AG04450 (cell line): ENCODE data around the gene EPAS1. TPM values are rescaled to one million over a fixed set of nuclear protein-coding genes. Genes with fewer than 3 reads are reported as not detected.

Experiments used
- CTCF ChIA-PET: fragments of 300-600, 350-600 bp; formaldehyde crosslinking; extraction: SDS; loops from one replicate; lab custom pipeline; 2022; ENCODE audit warnings: antibody characterized with exemption, inconsistent platforms; lab: Charles Lee
- POLR2A ChIA-PET: fragments of 350-600 bp; formaldehyde crosslinking; extraction: SDS; loops from one replicate; lab custom pipeline; 2021; ENCODE audit warnings: antibody characterized with exemption, inconsistent platforms; lab: Yijun Ruan, JAX
- DNase-seq: peaks from one replicate; pipeline ENCODE4 v3.0.0-alpha.2; 2011; ENCODE audit warnings: low read depth, low spot score
- H3K27ac ChIP-seq: one replicate; pipeline ENCODE4 v1.5.1; 2012; ENCODE audit warnings: low read depth, low read length, control low read depth
- H3K27me3 ChIP-seq: one replicate; pipeline ENCODE4 v1.6.0; 2012; ENCODE audit warnings: low read length; ENCODE audit not compliant: control insufficient read depth, insufficient read depth
- H3K4me3 ChIP-seq: 2 replicates; pipeline ENCODE4 v1.5.1; 2011; ENCODE audit warnings: mild to moderate bottlenecking, low read depth, low read length, control low read depth
- H3K9me3 ChIP-seq: 2 replicates; pipeline ENCODE4 v1.5.1; 2012; ENCODE audit warnings: low read length; ENCODE audit not compliant: control insufficient read depth, insufficient read depth
- polyA plus RNA-seq: library from polyadenylated mRNA; depleted of rRNA; stranded (reverse); fragments of >200 nt; gene quantifications from 2 replicates; pipeline ENCODE4 v1.2.3, GENCODE V29; 2011
- TF ChIP-seq, protein P1 (sequence below): IDR thresholded peaks from 2 replicates; pipeline ENCODE4 v1.5.1; 2011; ENCODE audit warnings: low read depth, low read length, control low read depth, inconsistent platforms

The EPAS1 gene
- polyA plus RNA-seq, 1 experiment, result 506 TPM

DNA sequence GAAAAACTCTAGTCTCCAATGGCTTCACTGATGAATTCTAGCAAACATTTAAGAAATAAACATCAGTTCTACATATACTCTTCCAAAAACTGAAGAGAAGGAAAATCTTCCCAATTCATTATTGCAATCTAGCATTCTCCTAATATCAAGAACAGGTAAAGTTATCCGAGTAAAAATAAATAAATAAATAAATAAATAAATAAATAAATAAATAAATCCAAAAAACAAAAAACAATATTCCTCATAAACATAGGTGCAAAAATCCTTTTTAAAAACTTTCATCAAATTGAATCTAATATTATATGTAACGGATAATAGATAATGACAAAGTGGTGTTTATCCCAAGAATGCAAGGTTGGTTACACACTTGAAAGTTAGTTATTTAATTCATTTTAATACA, 123.7 kb downstream of the EPAS1 start:
- peaks cover 8% of the 10 kb centered on the region for H3K9me3 ChIP-seq
- H3K27me3 ChIP-seq, result no peaks in the 10 kb centered on the region
- ChIA-PET POLR2A (no interaction called here), CTCF (no interaction called here)
- TF ChIP-seq, protein P1, sequence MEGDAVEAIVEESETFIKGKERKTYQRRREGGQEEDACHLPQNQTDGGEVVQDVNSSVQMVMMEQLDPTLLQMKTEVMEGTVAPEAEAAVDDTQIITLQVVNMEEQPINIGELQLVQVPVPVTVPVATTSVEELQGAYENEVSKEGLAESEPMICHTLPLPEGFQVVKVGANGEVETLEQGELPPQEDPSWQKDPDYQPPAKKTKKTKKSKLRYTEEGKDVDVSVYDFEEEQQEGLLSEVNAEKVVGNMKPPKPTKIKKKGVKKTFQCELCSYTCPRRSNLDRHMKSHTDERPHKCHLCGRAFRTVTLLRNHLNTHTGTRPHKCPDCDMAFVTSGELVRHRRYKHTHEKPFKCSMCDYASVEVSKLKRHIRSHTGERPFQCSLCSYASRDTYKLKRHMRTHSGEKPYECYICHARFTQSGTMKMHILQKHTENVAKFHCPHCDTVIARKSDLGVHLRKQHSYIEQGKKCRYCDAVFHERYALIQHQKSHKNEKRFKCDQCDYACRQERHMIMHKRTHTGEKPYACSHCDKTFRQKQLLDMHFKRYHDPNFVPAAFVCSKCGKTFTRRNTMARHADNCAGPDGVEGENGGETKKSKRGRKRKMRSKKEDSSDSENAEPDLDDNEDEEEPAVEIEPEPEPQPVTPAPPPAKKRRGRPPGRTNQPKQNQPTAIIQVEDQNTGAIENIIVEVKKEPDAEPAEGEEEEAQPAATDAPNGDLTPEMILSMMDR, result no peak
- no peak for DNase-seq
- no peak overlapping the region for H3K27ac ChIP-seq
- no peak overlapping the region for H3K4me3 ChIP-seq

GRCh38 chr2:46421361-46421760, 124.2 kb downstream of the EPAS1 start:
- Histone ChIP-seq H3K4me3 (no peak overlapping the region), H3K27me3 (no peaks in the 10 kb centered on the region), H3K27ac (no peak overlapping the region), H3K9me3 (peaks cover 8% of the 10 kb centered on the region)
- TF ChIP-seq, protein P1, result no peak
- CTCF ChIA-PET, result no interaction called here
- POLR2A ChIA-PET, result no interaction called here
- DNase-seq, result no peak

- Histone ChIP-seq H3K27ac (no peak overlapping the region), H3K27me3 (no peaks in the 10 kb centered on the region), H3K4me3 (no peak overlapping the region), H3K9me3 (peaks cover 6% of the 10 kb centered on the region)
- TF ChIP-seq, protein P1, result no peak
- no peak for DNase-seq
- POLR2A ChIA-PET, result no interaction called here
- CTCF ChIA-PET, result interaction anchor here (0.6 kb wide), 1 partner anchor 300 kb away, joined by 3 read pairs; no protein-coding TSS in a partner anchor
Measured at GRCh38 chr2:46422717-46423394, 125.6 kb downstream of the EPAS1 start.

DNA sequence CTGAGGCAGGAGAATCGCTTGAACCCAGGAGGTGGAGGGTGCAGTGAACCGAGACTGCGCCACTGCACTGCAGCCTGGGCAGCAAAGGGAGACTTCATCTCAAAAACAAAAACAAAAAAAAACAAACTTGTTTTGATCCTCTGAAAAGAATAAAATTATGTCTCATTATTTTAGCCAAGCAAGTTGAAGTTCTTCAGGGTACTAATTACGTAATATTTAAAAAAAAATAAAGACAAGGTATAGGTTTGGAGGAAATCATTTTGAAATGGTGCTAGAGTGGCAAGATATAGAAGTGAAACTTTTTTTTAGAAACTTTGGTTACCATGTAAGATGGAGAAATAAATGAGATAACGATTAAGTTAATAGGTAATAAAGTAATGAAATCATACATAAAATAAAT, 127.7 kb downstream of the EPAS1 start:
- POLR2A ChIA-PET, result no interaction called here
- TF ChIP-seq, protein P1, result no peak

GRCh38 chr2:46428911-46429436, 131.8 kb downstream of the EPAS1 start:
- DNase-seq, result no peak
- Histone ChIP-seq H3K9me3 (peaks cover 8% of the 10 kb centered on the region), H3K4me3 (no peak overlapping the region), H3K27me3 (no peaks in the 10 kb centered on the region), H3K27ac (no peak overlapping the region)
- CTCF ChIA-PET, result no interaction called here
- TF ChIP-seq, protein P1, result no peak
- POLR2A ChIA-PET, result no interaction called here

More for the DNA sequence above, 127.7 kb downstream of the EPAS1 start:
- DNase-seq, result no peak
- H3K4me3 ChIP-seq, result no peak overlapping the region
- H3K27me3 ChIP-seq, result no peaks in the 10 kb centered on the region
- H3K27ac ChIP-seq, result no peak overlapping the region
- peaks cover 8% of the 10 kb centered on the region for H3K9me3 ChIP-seq
- CTCF ChIA-PET, result interaction anchor here (0.6 kb wide), 1 partner anchor 409 kb away, joined by 5 read pairs; no protein-coding TSS in a partner anchor
